ENCODE results near the gene HLA-DRA. TPM values are rescaled to one million over a fixed set of nuclear protein-coding genes. Genes with fewer than 3 reads are reported as not detected.
"Not testable (repeated sequence)": the region's sequence is repeated elsewhere in the genome, so short reads cannot be mapped to it uniquely, and the experiment has no call there.

The HLA-DRA gene
- total and polyA plus RNA-seq, 9 of the 15 experiments (the other 6 are each of a cell fraction or from before 2014, with no cell fraction given), result 0.18 to 1.8 (median 0.41) TPM; not detected in 4

DNA sequence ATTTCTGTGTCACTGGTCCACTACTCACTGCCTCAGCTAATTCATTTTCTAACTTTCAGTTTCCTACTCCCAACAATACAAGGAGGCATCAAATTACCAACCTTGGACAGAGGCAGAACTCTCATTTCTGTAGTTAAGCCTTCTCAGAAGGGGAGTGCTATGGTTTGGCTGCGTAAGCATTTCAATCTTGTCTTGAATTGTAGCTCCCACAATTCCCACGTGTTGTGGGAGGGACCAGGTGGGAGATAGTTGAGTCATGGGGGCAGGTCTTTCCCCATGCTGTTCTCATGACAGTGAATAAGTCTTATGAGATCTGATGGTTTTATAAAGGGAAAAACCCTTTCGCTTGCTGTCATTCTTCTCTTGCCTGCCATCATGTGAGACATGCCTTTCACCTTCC is 22.9 kb downstream of the HLA-DRA start:
- Histone ChIP-seq H3K27ac (ENCODE audit: extremely low read depth, low read depth, low read length) (no peak overlapping the region), H3K4me1 (replicated peaks in 1 of 2; ENCODE audit: control insufficient read depth in 2 of 2, insufficient read depth in 2 of 2, low read length in 2 of 2) (no peaks in the 10 kb centered on the region), H3K79me2 (ENCODE audit: control insufficient read depth, insufficient read depth, low read length) (no peaks in the 10 kb centered on the region), H3K27me3 (ENCODE audit: control insufficient read depth in 2 of 2, insufficient read depth in 2 of 2, low read length in 2 of 2) (peaks cover 4 to 11% of the 10 kb centered on the region in 2 experiments; a peak in 3 of 5 replicates), H2AFZ (ENCODE audit: low read depth, low read length) (no peak overlapping the region), H3K9me1 (ENCODE audit: control insufficient read depth, insufficient read depth, low read length) (no peaks in the 10 kb centered on the region), H3K36me3 (ENCODE audit: control insufficient read depth, insufficient read depth, low read length) (no peaks in the 10 kb centered on the region), H4K20me1 (replicated peaks; ENCODE audit: control insufficient read depth, insufficient read depth, low read length) (no peaks in the 10 kb centered on the region), H3K4me3 (no peak overlapping the region), H3K9me3 (replicated peaks; ENCODE audit: control insufficient read depth, insufficient read depth, low read depth, low read length) (no peaks in the 10 kb centered on the region), H3K4me2 (ENCODE audit: insufficient read depth, low read length) (no peak overlapping the region), H3K9ac (ENCODE audit: insufficient read depth in 1 of 2, low read depth in 2 of 2, low read length in 2 of 2) (no peak overlapping the region)
- WGBS (ENCODE audit: insufficient coverage, low coverage, missing lambda C conversion rate), result 5% methylated on average over 3 of the region's 3 CpGs
- no TSS peak for BruUV-seq (replicated peaks)
- ChIA-PET POLR2A (interaction anchor here (0.6 to 1.3 kb wide), 2 partner anchors 12 to 1537 kb away, joined by 3 to 4 read pairs; no protein-coding TSS in a partner anchor), CTCF (ENCODE audit: low intra/inter-chr PET ratio) (no interaction called here)
- TF ChIP-seq NR1H2 (CRISPR knock-in tag; IDR thresholded peaks at IDR 0.05) (no peak), NRF1 (conservative IDR thresholded peaks at IDR 0.05 in 1 of 2, IDR thresholded peaks at IDR 0.05 in 1 of 2) (0 out of 4 replicates have a peak, but pooled peaks of 1 of the 2 experiments have one; percentile 11)
- TF ChIP-seq, protein P1, sequence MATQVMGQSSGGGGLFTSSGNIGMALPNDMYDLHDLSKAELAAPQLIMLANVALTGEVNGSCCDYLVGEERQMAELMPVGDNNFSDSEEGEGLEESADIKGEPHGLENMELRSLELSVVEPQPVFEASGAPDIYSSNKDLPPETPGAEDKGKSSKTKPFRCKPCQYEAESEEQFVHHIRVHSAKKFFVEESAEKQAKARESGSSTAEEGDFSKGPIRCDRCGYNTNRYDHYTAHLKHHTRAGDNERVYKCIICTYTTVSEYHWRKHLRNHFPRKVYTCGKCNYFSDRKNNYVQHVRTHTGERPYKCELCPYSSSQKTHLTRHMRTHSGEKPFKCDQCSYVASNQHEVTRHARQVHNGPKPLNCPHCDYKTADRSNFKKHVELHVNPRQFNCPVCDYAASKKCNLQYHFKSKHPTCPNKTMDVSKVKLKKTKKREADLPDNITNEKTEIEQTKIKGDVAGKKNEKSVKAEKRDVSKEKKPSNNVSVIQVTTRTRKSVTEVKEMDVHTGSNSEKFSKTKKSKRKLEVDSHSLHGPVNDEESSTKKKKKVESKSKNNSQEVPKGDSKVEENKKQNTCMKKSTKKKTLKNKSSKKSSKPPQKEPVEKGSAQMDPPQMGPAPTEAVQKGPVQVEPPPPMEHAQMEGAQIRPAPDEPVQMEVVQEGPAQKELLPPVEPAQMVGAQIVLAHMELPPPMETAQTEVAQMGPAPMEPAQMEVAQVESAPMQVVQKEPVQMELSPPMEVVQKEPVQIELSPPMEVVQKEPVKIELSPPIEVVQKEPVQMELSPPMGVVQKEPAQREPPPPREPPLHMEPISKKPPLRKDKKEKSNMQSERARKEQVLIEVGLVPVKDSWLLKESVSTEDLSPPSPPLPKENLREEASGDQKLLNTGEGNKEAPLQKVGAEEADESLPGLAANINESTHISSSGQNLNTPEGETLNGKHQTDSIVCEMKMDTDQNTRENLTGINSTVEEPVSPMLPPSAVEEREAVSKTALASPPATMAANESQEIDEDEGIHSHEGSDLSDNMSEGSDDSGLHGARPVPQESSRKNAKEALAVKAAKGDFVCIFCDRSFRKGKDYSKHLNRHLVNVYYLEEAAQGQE (IDR thresholded peaks at IDR 0.05; ENCODE audit: borderline replicate concordance), result peak; percentile 81
- TF ChIP-seq, protein P1 (CRISPR knock-in tag; IDR thresholded peaks at IDR 0.05; ENCODE audit: low read depth), result no peak
- in situ Hi-C loops (cut with MboI) (no loop called here), intact Hi-C loops (cut with micrococcal nuclease) (no loop called here)
- ATAC-seq, result no peak
- no peak for DNase-seq (ENCODE audit: extremely low read depth in 1 of 4, low spot score in 3 of 4)
- no peak for FAIRE-seq

DNA sequence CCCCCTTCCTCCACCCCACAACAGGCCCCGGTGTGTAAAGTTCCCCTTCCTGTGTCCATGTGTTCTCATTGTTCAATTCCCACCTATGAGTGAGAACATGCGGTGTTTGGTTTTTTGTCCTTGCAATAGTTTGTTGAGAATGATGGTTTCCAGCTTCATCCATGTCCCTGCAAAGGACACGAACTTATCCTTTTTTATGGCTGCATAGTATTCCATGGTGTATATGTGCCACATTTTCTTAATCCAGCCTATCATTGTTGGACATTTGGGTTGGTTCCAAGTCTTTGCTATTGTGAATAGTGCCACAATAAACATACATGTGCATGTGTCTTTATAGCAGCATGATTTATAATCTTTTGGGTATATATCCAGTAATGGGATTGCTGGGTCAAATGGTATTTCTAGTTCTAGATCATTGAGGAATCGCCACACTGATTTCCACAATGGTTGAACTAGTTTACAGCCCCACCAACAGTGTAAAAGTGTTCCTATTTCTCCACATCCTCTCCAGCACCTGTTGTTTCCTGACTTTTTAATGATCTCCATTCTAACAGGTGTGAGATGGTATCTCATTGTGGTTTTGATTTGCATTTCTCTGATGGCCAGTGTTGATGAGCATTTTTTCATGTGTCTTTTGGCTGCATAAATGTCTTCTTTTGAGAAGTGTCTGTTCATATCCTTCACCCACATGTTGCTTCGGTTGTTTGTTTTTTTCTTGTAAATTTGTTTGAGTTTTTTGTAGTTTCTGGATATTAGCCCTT is 28.2 kb downstream of the HLA-DRA start:
- H4K20me1 ChIP-seq (replicated peaks; ENCODE audit: control insufficient read depth, insufficient read depth, low read length); CTCF ChIA-PET (ENCODE audit: low intra/inter-chr PET ratio); H3K9me1 ChIP-seq (ENCODE audit: control insufficient read depth, insufficient read depth, low read length); H3K9ac ChIP-seq (ENCODE audit: insufficient read depth in 1 of 2, low read depth in 2 of 2, low read length in 2 of 2); H3K27me3 ChIP-seq (ENCODE audit: control insufficient read depth in 2 of 2, insufficient read depth in 2 of 2, low read length in 2 of 2); ATAC-seq; FAIRE-seq; intact Hi-C loops (cut with micrococcal nuclease); H3K79me2 ChIP-seq (ENCODE audit: control insufficient read depth, insufficient read depth, low read length); H3K27ac ChIP-seq (ENCODE audit: extremely low read depth, low read depth, low read length); H3K9me3 ChIP-seq (replicated peaks; ENCODE audit: control insufficient read depth, insufficient read depth, low read depth, low read length); POLR2A ChIA-PET; BruUV-seq (replicated peaks); H3K4me3 ChIP-seq; H3K4me1 ChIP-seq (replicated peaks in 1 of 2; ENCODE audit: control insufficient read depth in 2 of 2, insufficient read depth in 2 of 2, low read length in 2 of 2); H2AFZ ChIP-seq (ENCODE audit: low read depth, low read length); in situ Hi-C loops (cut with MboI); H3K36me3 ChIP-seq (ENCODE audit: control insufficient read depth, insufficient read depth, low read length); DNase-seq (ENCODE audit: extremely low read depth in 1 of 4, low spot score in 3 of 4); H3K4me2 ChIP-seq (ENCODE audit: insufficient read depth, low read length): not testable (repeated sequence)
- 2% methylated on average over 4 of the region's 5 CpGs for WGBS (ENCODE audit: insufficient coverage, low coverage, missing lambda C conversion rate)
